Naive thymus-derived CD4-positive, alpha-beta T cell (primary cell): ENCODE results near the gene GSC2. TPM values are rescaled to one million over a fixed set of nuclear protein-coding genes. Genes with fewer than 3 reads are reported as not detected.
A peak's percentile ranks its signal among the peaks of the same experiment; 100 is the strongest.

ENCODE experiments used
- ATAC-seq: fragments of 150-1000 bp; cut with Tn5 transposase; 2 replicates; pipeline ENCODE4 v1.10.0; 2021; ENCODE audit warnings: mild to moderate bottlenecking, moderate library complexity
- CTCF ChIA-PET: fragments of 350-600 bp; sonication (Branson Sonifier 250); formaldehyde crosslinking; loops from one replicate; lab custom pipeline; 2021; ENCODE audit warnings: antibody characterized with exemption; lab: Charles Lee
- POLR2A ChIA-PET: fragments of 350-600 bp; sonication (Branson Sonifier 250); formaldehyde crosslinking; loops from one replicate; lab custom pipeline; 2021; ENCODE audit warnings: antibody characterized with exemption, inconsistent platforms; lab: Charles Lee
- DNase-seq, 9 donors: peaks; one replicate each; pipeline versions ENCODE4 v3.0.0 to v3.0.0-alpha.2; 2020 to 2022; ENCODE audit warnings: mixed read lengths in 1 of 9
- H3K27ac ChIP-seq: one replicate; pipeline ENCODE4 v1.7.0; 2013; ENCODE audit warnings: mild to moderate bottlenecking, low read depth, low read length, moderate library complexity
- H3K27me3 ChIP-seq, 2 donors: one replicate each; pipeline ENCODE4 v1.7.0; 2013; ENCODE audit warnings: low read length in 2 of 2, mild to moderate bottlenecking in 2 of 2, moderate library complexity in 2 of 2; ENCODE audit not compliant: control insufficient read depth in 2 of 2, insufficient read depth in 2 of 2
- H3K36me3 ChIP-seq, 3 experiments: 1 replicate in 2 of 3; 2 replicates in 1 of 3; pipeline ENCODE4 v1.7.0; 2013; ENCODE audit warnings: low read length in 3 of 3, mild to moderate bottlenecking in 3 of 3, moderate library complexity in 1 of 3; ENCODE audit not compliant: insufficient read depth in 3 of 3, control insufficient read depth in 2 of 3
- H3K4me1 ChIP-seq, 2 donors: one replicate each; pipeline ENCODE4 v1.7.0; 2013; ENCODE audit warnings: low read length in 2 of 2, mild to moderate bottlenecking in 2 of 2, moderate library complexity in 1 of 2; ENCODE audit not compliant: control insufficient read depth in 2 of 2, insufficient read depth in 2 of 2
- H3K4me3 ChIP-seq: 2 replicates; pipeline ENCODE4 v1.7.0; 2013; ENCODE audit warnings: mild to moderate bottlenecking, low read length
- H3K9me3 ChIP-seq, 3 experiments: 1 replicate in 2 of 3; 2 replicates in 1 of 3; pipeline ENCODE4 v1.7.0; 2013; ENCODE audit warnings: low read length in 3 of 3; ENCODE audit not compliant: control insufficient read depth in 2 of 3
- H3K27ac Mint-ChIP-seq, 9 donors: one replicate each; pipeline ENCODE4 v1.8.0; 2020 to 2022; ENCODE audit warnings: mixed read lengths in 9 of 9, mild to moderate bottlenecking in 8 of 9, moderate library complexity in 5 of 9, inconsistent platforms in 2 of 9
- H3K27me3 Mint-ChIP-seq, 5 donors: one replicate each; pipeline ENCODE4 v1.8.0; 2021 to 2022; ENCODE audit warnings: mixed read lengths in 5 of 5, mild to moderate bottlenecking in 1 of 5
- H3K36me3 Mint-ChIP-seq, 5 donors: one replicate each; pipeline ENCODE4 v1.8.0; 2020 to 2022; ENCODE audit warnings: mixed read lengths in 5 of 5, mild to moderate bottlenecking in 3 of 5, inconsistent platforms in 1 of 5
- H3K4me1 Mint-ChIP-seq, 7 donors: one replicate each; pipeline ENCODE4 v1.8.0; 2020 to 2022; ENCODE audit warnings: mixed read lengths in 7 of 7, mild to moderate bottlenecking in 3 of 7, inconsistent platforms in 1 of 7
- H3K4me3 Mint-ChIP-seq, 10 donors: one replicate each; pipeline ENCODE4 v1.8.0; 2020 to 2022; ENCODE audit warnings: mild to moderate bottlenecking in 10 of 10, mixed read lengths in 10 of 10, moderate library complexity in 6 of 10, inconsistent platforms in 2 of 10
- H3K9me3 Mint-ChIP-seq, 11 donors: one replicate each; pipeline ENCODE4 v1.8.0; 2020 to 2022; ENCODE audit warnings: mixed read lengths in 11 of 11, mild to moderate bottlenecking in 4 of 11, inconsistent platforms in 1 of 11, moderate library complexity in 1 of 11
- intact Hi-C, 2 donors: fragments of 100-400 bp; cut with micrococcal nuclease; formaldehyde crosslinking; loops; one replicate each; pipeline ENCODE4 v1.15.1; 2023
- polyA plus RNA-seq, 2 donors: library from polyadenylated mRNA; unstranded; fragments of 300-500 nt; fragmentation: Illumina TruSeq; gene quantifications; one replicate each; pipeline ENCODE4 v1.2.3, GENCODE V29; 2021
- total RNA-seq, 6 experiments: library from RNA in 5 of 6; stranded (reverse) in 5 of 6; gene quantifications; 1 replicate in 5 of 6; 2 replicates in 1 of 6; pipeline ENCODE4 v1.2.3 and lab custom pipeline; 2021 to 2026

GSC2 gene
- total and polyA plus RNA-seq, 7 experiments from 2014 or later, result not detected

DNA sequence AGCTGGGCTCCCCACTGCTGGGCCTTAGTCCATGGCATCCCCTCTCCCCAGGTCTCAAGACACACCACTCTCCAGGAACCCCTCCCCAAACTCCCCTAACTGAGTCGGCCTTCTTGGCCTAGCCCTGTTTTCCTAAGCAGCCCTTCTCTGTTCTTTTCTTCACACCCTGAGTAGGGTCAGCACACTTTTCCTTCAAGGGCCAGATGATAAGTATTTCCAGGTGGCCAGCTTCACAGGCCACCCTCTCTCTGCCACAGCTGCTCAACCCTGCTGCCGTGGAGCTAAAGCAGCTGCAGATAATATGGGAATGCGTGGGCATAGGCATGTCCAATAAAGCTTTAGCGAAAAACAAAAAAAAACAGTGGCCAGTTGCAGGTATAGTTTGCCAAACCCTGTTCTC is 51.9 kb downstream of the GSC2 start:
- CTCF ChIA-PET, result interaction anchor here (0.6 to 0.7 kb wide), 2 partner anchors 21 to 60 kb away, joined by 3 read pairs; no protein-coding TSS in a partner anchor
- no peaks in the 10 kb centered on the region for H3K9me3 Mint-ChIP-seq
- DNase-seq, result no peak
- H3K4me3 Mint-ChIP-seq, result no peak overlapping the region
- no peaks in the 10 kb centered on the region for H3K27me3 Mint-ChIP-seq
- H3K4me3 ChIP-seq, result no peak overlapping the region
- H3K9me3 ChIP-seq, result no peaks in the 10 kb centered on the region
- intact Hi-C loops, result no loop called here
- no peaks in the 10 kb centered on the region for H3K4me1 ChIP-seq
- no peak for ATAC-seq
- no peaks in the 10 kb centered on the region for H3K27me3 ChIP-seq
- peaks cover 12 to 54% (median 42%) of the 10 kb centered on the region in 7 donors for H3K4me1 Mint-ChIP-seq
- H3K27ac Mint-ChIP-seq, result peak overlapping the region in 5 of 9 donors; percentile 1 to 86 (median 77)
- H3K27ac ChIP-seq, result no peak overlapping the region
- peaks cover 3 to 25% (median 9%) of the 10 kb centered on the region in 5 donors for H3K36me3 Mint-ChIP-seq
- H3K36me3 ChIP-seq, result peaks cover 0 to 16% (median 0%) of the 10 kb centered on the region in 3 experiments
- POLR2A ChIA-PET, result no interaction called here

- CTCF ChIA-PET, result no interaction called here
- ATAC-seq, result no peak
- H3K27ac Mint-ChIP-seq, result peak overlapping the region in 2 of 9 donors; percentile 77 to 83
Measured at GRCh38 chr22:19097518-19097917, 52.6 kb downstream of the GSC2 start.

More at GRCh38 chr22:19097518-19097917, 52.6 kb downstream of the GSC2 start:
- Mint-ChIP-seq H3K9me3 (no peaks in the 10 kb centered on the region), H3K27me3 (no peaks in the 10 kb centered on the region), H3K4me1 (peaks cover 9 to 53% (median 45%) of the 10 kb centered on the region in 7 donors), H3K36me3 (peaks cover 3 to 25% (median 12%) of the 10 kb centered on the region in 5 donors), H3K4me3 (peak overlapping the region in 1 of 10 donors; percentile 22)
- Histone ChIP-seq H3K9me3 (no peaks in the 10 kb centered on the region), H3K4me1 (no peaks in the 10 kb centered on the region), H3K36me3 (peaks cover 0 to 16% (median 0%) of the 10 kb centered on the region in 3 experiments), H3K4me3 (no peak overlapping the region), H3K27ac (no peak overlapping the region), H3K27me3 (no peaks in the 10 kb centered on the region)
- DNase-seq, result no peak
- POLR2A ChIA-PET, result no interaction called here
- intact Hi-C loops, result no loop called here

Other genes with a start within 250 kb of the GSC2 start
- 10 to 100 TPM in 2 of 5 experiments, 1 to 10 TPM in 3; 2.1 to 16.2 (median 7.4) TPM for gene DGCR6, start 244.0 kb downstream of the GSC2 start, total RNA-seq
- gene DGCR6, start 244.0 kb downstream of the GSC2 start, polyA plus RNA-seq, result under 1 TPM; 0.37 to 0.98 TPM
- gene PRODH, start 214.0 kb downstream of the GSC2 start, total RNA-seq, result under 1 TPM in 4 of 5 experiments, not detected in 1; 0.08 to 0.51 (median 0.28) TPM
- gene PRODH, start 214.0 kb downstream of the GSC2 start, polyA plus RNA-seq, result under 1 TPM in 1 of 2 donors, not detected in 1; 0.04 TPM
- gene DGCR2, start 27.9 kb downstream of the GSC2 start, total RNA-seq, result 10 to 100 TPM; 38.8 to 79.1 (median 50.4) TPM
- 10 to 100 TPM; 46.2 to 81.9 TPM for gene DGCR2, start 27.9 kb downstream of the GSC2 start, polyA plus RNA-seq
- under 1 TPM in 1 of 5 experiments, not detected in 4; 0.42 TPM for gene TSSK2, start 19.0 kb downstream of the GSC2 start, total RNA-seq
- not detected for gene TSSK2, start 19.0 kb downstream of the GSC2 start, polyA plus RNA-seq
- gene ESS2, start 5.6 kb downstream of the GSC2 start, total RNA-seq, result 10 to 100 TPM; 18.3 to 51.6 (median 20.6) TPM
- 10 to 100 TPM in 1 of 2 donors, 1 to 10 TPM in 1; 8.4 to 13.9 TPM for gene ESS2, start 5.6 kb downstream of the GSC2 start, polyA plus RNA-seq
- 10 to 100 TPM; 19.3 to 34.0 (median 30.7) TPM for gene SLC25A1, start 28.4 kb upstream of the GSC2 start, total RNA-seq
- 10 to 100 TPM; 39.4 to 66.5 TPM for gene SLC25A1, start 28.4 kb upstream of the GSC2 start, polyA plus RNA-seq
- 1 to 10 TPM in 3 of 5 experiments, under 1 TPM in 2; 0.22 to 3.1 (median 1.4) TPM for gene CLTCL1, start 141.4 kb upstream of the GSC2 start, total RNA-seq
- gene CLTCL1, start 141.4 kb upstream of the GSC2 start, polyA plus RNA-seq, result 1 to 10 TPM in 1 of 2 donors, under 1 TPM in 1; 0.95 to 1.2 TPM